Memory B cell (primary cell): ENCODE data around the gene KIF18B.

ENCODE experiments used
- ATAC-seq: fragments of 150-1000 bp; cut with Tn5 transposase; 2 replicates; pipeline ENCODE4 v1.10.0; 2021; ENCODE audit warnings: low read depth, mild to moderate bottlenecking, moderate library complexity
- DNase-seq, 2 donors: peaks; one replicate each; pipeline ENCODE4 v3.0.0; 2022; ENCODE audit warnings: low spot score in 2 of 2
- H3K27ac Mint-ChIP-seq: one replicate; pipeline ENCODE4 v1.8.0; 2022; ENCODE audit warnings: mild to moderate bottlenecking, moderate library complexity, mixed read lengths
- H3K27me3 Mint-ChIP-seq: one replicate; pipeline ENCODE4 v1.8.0; 2022; ENCODE audit warnings: mixed read lengths
- H3K36me3 Mint-ChIP-seq: one replicate; pipeline ENCODE4 v1.8.0; 2022; ENCODE audit warnings: mild to moderate bottlenecking, mixed read lengths
- H3K4me1 Mint-ChIP-seq: one replicate; pipeline ENCODE4 v1.8.0; 2022; ENCODE audit warnings: mixed read lengths
- H3K4me3 Mint-ChIP-seq: one replicate; pipeline ENCODE4 v1.8.0; 2022; ENCODE audit warnings: mild to moderate bottlenecking, moderate library complexity, mixed read lengths
- H3K9me3 Mint-ChIP-seq: one replicate; pipeline ENCODE4 v1.8.0; 2022; ENCODE audit warnings: mixed read lengths

The KIF18B gene

DNA sequence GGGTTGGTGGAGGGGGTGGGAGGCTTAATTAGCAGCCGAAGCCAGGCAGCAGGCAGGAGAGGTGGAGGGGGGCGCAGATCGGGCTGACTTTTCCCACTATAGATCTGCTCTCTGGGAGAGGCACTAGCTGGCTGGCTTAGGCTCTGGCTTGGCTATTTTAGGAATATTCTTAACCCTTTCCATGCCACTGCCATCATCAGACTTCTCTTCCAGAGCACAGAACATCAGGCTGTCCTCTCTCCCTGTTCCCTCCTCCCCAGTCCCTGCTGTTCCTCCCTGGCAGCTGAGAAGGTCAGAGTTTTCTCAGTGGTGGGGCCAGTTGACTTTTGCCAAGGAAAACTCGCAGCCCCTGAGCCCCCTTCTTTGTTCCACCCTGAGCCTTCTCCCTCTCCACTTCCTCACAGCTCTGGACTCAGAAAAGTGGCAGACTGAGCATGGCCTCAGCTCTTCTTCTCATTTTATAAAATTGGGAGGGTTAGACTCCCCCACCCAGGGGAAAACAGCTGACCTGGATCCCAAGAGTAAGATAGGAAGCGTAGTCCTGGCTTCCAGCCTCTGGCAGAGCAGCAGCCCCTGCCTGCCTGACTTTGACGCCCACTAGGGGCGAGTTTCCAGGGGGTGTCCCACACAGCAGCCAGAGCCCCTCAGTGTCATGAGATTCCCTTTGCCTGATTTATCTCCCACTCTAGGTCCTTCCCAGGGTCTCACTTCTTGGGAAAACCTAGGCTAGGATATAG, 30.4 kb upstream of the KIF18B start:
- peaks cover 2% of the 10 kb centered on the region for H3K9me3 Mint-ChIP-seq
- no peak for ATAC-seq
- no peak overlapping the region for H3K27ac Mint-ChIP-seq
- H3K4me1 Mint-ChIP-seq = no peaks in the 10 kb centered on the region
- no peaks in the 10 kb centered on the region for H3K36me3 Mint-ChIP-seq
- H3K27me3 Mint-ChIP-seq = peaks cover 16% of the 10 kb centered on the region
- no peak for DNase-seq
- no peak overlapping the region for H3K4me3 Mint-ChIP-seq

DNA sequence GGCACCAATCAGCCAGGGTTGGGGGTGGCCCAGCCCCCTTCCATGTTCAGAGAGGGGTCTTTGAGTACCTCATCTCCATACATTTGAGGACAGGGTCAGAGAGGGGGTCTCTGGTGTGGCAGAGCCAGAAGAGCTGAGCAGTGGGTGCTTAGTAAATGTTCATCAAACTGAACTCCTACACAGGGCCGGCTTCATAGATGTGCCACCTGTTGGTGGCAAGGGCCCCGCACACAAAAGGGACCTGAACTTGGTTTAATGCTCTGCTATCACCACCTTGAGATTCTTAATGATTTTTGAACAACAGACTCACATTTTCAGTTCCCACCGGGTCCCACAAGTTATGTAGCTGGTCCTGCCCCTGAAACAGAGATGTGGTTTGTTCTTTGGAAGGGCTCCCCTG, 29.5 kb upstream of the KIF18B start:
- H3K9me3 Mint-ChIP-seq = no peaks in the 10 kb centered on the region

DNA sequence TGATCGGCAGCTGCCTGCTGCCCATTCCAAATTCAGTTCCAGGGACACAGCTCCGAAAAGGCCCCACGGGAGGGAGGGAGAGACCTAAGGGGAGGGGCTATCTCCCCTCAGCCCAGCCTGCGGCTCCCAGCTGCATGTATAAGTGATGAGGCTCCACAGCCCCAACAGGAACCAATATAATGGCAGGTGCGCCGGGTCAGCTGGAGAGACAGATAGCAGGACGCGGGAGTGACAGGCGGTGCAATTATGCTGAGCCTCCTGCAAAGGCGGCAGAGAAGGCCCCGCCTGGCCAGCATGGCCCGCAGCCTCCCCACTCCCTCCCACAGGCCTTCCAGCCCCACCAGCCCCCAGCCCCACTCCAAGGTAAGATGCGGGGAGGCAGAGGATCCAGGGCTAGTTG, 28.6 kb upstream of the KIF18B start:
- Mint-ChIP-seq H3K4me3 (no peak overlapping the region), H3K27ac (no peak overlapping the region), H3K27me3 (peaks cover 11% of the 10 kb centered on the region), H3K36me3 (no peaks in the 10 kb centered on the region), H3K4me1 (no peaks in the 10 kb centered on the region), H3K9me3 (no peaks in the 10 kb centered on the region)
- no peak for ATAC-seq
- no peak for DNase-seq

More for the DNA sequence above, 29.5 kb upstream of the KIF18B start:
- ATAC-seq = no peak
- Mint-ChIP-seq H3K27ac (no peak overlapping the region), H3K36me3 (no peaks in the 10 kb centered on the region), H3K27me3 (peaks cover 13% of the 10 kb centered on the region), H3K4me1 (no peaks in the 10 kb centered on the region), H3K4me3 (no peak overlapping the region)
- DNase-seq = no peak

DNA sequence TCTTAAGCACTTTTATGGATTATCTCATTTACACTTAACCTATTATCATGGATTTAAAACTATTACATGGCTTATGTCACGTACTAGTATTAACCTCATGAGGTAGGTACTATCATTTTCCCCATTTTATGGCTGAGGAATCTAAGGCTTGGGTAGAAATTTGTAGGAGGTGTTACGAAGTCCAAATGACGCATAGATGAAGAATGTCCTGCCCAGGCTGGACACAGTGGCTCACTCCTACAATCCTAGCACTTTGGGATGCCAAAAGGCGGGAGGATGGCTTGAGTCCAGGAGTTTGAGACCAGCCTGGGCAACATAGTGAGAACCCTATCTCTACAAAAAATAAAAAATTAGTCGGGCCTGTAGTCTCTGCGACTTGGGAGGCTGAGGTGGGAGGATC, 25.4 kb upstream of the KIF18B start:
- no peak for ATAC-seq
- DNase-seq = no peak
- Mint-ChIP-seq H3K36me3 (peaks cover 1% of the 10 kb centered on the region), H3K27me3 (peaks cover 15% of the 10 kb centered on the region), H3K4me3 (no peak overlapping the region), H3K9me3 (no peaks in the 10 kb centered on the region), H3K4me1 (peaks cover 12% of the 10 kb centered on the region), H3K27ac (no peak overlapping the region)

DNA sequence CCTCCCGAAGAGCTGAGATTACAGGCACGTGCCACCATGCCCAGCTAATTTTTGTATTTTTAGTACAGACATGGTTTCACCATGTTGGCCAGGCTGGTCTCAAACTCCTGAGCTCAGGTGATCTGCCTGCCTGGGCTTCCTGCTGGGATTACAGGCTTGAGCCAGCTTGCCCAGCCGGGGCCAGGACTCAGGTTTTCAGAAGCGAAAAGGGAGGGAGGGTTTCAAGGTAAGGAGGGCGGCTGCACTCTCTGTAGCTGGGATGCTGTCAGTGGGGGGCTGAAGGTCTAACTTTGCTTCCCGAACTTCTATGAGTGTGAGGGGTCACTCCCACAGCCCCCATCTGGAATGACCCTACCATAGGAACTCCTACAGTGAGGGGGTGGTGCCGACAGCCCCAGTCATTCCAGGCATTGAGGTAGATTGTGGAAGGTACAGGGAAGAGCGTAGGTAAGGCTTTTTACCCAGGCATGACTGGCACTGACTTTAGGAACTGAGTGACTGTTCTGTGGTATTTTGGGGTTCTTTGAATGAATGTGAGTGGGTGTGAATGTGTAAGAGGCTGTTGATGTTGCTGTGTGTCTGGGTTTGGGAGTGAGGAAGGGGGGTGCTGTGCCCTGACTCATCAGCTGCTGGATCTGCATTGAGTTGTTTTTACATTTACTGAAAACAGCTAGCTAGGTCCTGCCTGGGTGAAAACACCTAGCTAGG, 24.4 kb upstream of the KIF18B start:
- Mint-ChIP-seq H3K4me1 (peaks cover 14% of the 10 kb centered on the region), H3K4me3 (no peak overlapping the region), H3K27ac (no peak overlapping the region), H3K27me3 (peaks cover 16% of the 10 kb centered on the region), H3K9me3 (no peaks in the 10 kb centered on the region), H3K36me3 (peaks cover 1% of the 10 kb centered on the region)
- DNase-seq = no peak
- no peak for ATAC-seq

DNA sequence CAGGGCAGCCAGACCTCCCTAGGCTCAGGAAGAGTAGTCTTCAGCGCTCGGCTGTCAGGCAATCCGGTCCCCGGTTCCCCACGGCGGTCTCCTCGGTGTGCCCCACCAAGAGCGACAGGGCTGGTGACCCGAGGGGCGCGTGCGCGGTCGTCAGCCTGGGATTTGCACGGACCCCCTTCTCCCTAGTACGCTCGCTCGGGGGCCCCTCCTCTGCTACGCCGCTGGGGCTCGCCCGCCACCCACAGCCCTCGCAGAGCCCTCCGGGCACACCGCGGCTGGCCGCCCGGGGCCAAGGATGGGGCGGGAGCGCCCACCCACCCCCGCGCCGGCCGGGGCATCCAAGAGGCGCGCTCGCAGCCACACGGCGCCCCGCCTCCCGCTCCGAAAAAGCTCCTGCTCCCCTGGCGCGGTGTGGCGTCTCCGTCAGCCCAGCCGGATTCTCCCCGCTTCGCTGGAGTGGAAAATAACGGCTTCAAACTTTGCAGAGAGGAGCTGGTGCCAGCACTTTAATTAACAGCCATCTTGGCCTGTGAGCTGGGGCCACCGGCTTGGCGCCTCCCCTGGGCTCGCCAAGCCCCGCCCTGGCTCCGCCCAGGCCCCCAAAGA, 22.7 kb upstream of the KIF18B start:
- Mint-ChIP-seq H3K36me3 (peaks cover 1% of the 10 kb centered on the region), H3K27ac (no peak overlapping the region), H3K4me3 (peak overlapping the region; percentile 67), H3K9me3 (no peaks in the 10 kb centered on the region), H3K27me3 (peaks cover 26% of the 10 kb centered on the region), H3K4me1 (peaks cover 23% of the 10 kb centered on the region)
- ATAC-seq = peak; percentile 7
- DNase-seq = no peak

DNA sequence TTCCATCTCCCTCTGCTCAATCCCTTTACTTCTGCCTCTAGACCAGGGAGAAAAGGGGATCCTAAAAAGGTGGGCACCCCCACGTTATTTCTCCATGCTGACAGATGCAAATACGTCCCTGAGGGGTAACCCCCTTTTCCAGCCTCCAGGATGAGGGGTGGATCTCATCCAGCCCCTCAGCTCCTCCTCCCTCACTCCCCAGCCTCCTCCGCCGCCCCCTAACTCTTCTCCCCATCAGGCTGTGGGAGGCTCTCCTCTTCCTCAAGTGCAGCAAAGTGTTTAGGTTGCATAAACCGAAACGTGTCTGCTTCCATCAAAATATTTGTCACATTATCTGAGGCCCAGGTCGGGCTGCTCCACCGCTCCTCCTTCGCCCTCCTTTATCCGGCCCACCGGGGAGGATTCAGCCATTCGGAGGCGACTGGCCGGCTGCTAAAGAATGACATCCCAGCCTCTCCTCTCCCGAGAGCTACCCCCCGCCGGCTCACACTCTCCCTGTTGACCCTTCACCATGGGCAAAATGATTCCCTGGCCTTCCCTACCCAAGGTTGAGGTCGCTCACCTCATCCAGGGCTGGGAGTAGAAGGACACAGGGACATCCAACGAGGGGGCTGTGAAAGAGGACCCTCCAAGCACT, 21.7 kb upstream of the KIF18B start:
- Mint-ChIP-seq H3K4me3 (peak overlapping the region; percentile 51), H3K9me3 (no peaks in the 10 kb centered on the region), H3K27me3 (peaks cover 28% of the 10 kb centered on the region), H3K36me3 (peaks cover 1% of the 10 kb centered on the region), H3K27ac (no peak overlapping the region), H3K4me1 (peaks cover 23% of the 10 kb centered on the region)
- ATAC-seq (no peak), DNase-seq (no peak)

DNA sequence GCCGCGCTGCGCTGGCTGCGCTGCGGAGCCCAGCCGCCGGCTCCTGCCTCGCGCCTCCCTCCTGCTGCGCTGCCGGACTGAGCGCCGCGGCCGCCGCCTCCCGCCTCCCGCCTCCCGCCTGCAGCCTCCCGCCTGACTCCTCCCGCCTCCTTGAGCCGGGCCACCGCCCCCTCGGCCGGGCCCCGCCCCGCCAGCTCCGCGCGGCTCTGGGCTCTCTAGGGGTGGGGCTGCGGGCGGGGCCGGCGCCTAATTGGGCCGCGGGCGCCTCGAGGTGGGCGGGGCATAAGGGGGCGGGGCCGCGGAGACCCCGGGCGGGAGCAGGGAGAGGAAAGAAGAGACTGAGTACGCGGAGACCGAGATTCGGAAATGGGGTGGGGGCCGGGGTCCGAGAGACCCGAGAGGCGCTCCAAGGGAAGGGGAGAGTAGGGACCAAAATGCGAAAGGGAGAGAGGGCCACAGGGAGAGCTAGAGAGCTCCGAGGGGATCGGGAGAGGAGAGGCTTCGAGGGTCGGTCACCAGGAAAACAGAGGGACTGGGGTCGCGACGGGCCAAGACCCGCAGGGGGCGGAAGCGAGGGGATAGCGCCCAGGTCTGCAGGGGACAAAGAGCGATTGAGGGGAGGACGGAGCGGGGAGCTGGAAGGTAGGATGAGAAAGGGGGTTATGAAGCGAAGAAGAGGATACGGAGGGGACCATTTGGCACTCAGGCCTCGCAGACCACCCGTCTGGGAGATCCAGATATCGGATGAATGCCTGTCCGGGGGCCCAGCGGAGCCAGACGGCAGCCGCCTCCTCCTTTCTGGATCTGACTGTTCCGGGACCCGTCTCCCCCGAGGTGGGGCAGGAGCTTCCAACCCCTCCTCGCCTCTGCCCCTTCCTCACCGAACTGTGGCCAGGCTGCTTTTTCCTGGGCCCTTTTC, 20.9 kb upstream of the KIF18B start, which contains the start of gene C1QL1:
Gene C1QL1, minus strand, starts transcription at position 79 of the 919 bp plus-strand sequence. CDS start 255 bp downstream, outside the sequence.
- H3K36me3 Mint-ChIP-seq = peaks cover 1% of the 10 kb centered on the region
- peaks cover 31% of the 10 kb centered on the region for H3K27me3 Mint-ChIP-seq
- H3K4me1 Mint-ChIP-seq = peaks cover 23% of the 10 kb centered on the region
- H3K27ac Mint-ChIP-seq = no peak within 1 kb of the TSS
- ATAC-seq = peak; percentile 91
- no peaks in the 10 kb centered on the region for H3K9me3 Mint-ChIP-seq
- peak; percentile 61 to 67 for DNase-seq
- H3K4me3 Mint-ChIP-seq = peak within 1 kb of the TSS; percentile 51

DNA sequence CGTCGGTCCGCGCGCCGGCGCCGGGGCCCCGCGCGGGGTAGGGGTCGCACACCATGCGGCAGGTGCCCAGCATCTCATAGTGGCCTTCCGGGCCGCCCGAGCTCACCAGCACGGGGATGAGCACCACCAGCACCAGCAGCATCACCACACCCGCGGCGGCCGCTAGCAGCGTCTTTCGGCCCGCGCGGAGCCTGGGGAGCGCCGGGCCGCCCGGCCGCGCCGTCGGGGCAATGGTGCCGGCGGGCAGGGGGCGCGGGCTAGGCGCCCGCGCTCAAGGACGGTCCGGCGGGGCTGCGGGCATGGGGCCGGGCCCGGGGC, 20.3 kb upstream of the KIF18B start:
- no peaks in the 10 kb centered on the region for H3K9me3 Mint-ChIP-seq
- H3K4me1 Mint-ChIP-seq = peaks cover 23% of the 10 kb centered on the region
- peaks cover 1% of the 10 kb centered on the region for H3K36me3 Mint-ChIP-seq
- H3K4me3 Mint-ChIP-seq = no peak overlapping the region
- no peak overlapping the region for H3K27ac Mint-ChIP-seq
- no peak for DNase-seq
- ATAC-seq = peak; percentile 7
- H3K27me3 Mint-ChIP-seq = peaks cover 31% of the 10 kb centered on the region

DNA sequence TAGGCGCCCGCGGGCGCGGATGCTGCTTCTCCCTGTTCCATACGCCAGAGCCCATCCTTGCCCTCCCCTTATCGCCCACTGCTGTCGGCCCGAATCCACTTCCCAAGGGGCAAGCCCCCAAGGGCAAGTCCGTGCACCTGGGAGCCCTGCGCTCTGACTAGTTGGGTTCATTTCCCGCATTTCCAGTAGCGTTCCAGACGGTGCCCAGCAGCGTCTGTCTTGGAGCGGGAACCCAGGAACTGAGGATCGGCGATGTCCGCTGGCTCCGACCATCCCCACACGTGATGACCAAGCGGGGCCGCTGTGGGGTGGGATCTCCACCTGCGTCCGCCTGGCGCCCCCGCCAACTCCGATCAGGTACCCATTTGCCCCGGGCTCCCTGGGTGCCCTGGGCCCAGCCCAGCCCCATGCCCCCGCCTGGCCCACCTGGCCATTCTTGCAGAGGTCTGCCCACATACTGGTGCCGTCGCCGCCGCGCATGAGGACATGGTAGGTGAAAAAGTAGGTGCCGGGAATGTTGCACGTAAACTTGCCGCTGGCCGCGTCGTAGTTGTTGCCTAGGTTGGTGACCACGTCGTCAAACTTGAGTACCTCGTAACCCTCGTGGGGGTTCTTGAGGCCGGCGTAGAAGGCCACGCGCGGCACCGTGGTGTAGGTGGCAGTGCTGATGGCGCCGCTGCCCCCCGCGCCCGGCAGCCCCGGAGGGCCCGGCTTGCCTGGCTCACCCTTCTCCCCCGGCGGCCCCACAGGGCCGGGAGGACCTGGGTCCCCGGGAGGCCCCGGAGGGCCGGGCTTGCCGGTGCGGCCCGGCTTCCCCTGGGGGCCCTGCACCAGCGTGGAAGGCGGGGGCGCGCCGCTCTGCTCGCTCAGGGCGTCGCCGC, 19.7 kb upstream of the KIF18B start:
- peak; percentile 3 for ATAC-seq
- Mint-ChIP-seq H3K27ac (no peak overlapping the region), H3K36me3 (peaks cover 1% of the 10 kb centered on the region), H3K4me3 (no peak overlapping the region), H3K27me3 (peaks cover 33% of the 10 kb centered on the region), H3K9me3 (no peaks in the 10 kb centered on the region), H3K4me1 (peaks cover 23% of the 10 kb centered on the region)
- DNase-seq = no peak

DNA sequence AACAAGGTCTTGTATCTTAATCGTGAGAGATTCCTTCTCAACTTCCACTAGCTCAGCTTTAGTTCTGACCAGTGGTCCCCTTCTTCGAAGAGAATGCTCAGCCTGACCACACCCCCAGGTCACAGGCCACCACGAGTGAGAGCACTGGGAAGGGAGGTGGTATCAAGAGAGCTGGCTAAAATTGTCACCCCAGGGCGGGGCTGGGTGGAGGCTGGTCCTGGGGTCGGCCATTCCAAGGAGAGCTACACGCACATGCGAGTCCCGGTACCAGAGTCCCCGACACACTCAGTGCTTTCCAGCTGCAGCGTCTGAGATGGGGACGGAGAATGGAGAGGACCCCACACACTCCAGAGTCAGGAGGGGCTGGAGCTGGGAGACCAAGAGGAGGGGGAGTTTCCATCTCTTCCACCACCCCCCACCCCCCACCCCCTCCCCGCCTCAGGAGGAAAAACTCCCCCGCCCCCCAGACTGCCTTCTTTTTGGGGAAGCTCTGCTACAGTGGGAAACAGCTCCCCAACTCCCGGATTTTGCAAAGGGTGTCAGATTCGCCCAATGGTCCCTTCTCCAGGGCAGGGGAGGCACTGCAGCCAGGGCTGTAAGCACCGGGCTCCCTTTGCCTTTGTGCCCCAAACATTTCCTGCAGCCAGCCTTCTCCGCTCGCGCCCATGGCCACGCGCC, 18.9 kb upstream of the KIF18B start:
- Mint-ChIP-seq H3K9me3 (no peaks in the 10 kb centered on the region), H3K36me3 (peaks cover 1% of the 10 kb centered on the region), H3K27ac (no peak overlapping the region), H3K4me1 (peaks cover 23% of the 10 kb centered on the region), H3K27me3 (peaks cover 33% of the 10 kb centered on the region), H3K4me3 (no peak overlapping the region)
- DNase-seq = no peak
- no peak for ATAC-seq

DNA sequence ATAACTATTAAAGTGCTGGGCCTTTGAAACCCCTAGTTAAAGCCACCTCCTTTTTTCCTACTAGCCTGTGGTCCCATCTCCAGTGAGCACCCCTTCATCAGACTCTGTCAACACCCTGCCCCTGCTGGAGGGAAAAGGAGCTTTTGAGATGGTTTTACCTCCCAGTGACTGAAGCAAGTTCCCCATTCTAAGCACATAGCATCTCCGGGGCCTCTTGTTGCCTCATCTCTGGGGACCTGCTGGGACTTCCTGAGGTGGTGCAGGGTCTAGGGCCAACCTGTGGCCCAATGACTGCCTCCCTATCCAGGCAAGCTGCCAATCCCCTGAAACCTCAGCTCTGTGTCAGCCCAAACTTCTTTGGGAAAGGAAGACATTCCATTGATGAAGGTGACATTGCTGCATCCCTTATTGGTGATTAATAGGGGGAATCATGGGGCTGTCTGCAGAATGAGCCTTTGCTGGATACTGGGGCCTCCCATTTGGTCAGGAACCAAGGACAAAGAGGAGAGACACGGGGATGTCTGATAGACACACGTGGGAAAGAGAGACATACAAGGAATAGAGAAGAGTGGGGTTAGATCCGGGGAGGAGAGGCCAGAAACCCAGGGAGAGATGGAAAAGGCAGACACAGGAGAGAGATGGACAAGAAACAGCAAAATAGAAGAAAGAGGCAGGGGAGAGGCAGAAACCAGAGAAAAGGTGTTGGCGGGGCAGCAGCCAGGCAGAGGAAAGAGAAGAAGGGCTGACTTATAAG, 18.1 kb upstream of the KIF18B start:
- peak; percentile 42 for ATAC-seq

More for the DNA sequence above, 18.1 kb upstream of the KIF18B start:
- peak overlapping the region; percentile 1 for H3K4me3 Mint-ChIP-seq
- H3K4me1 Mint-ChIP-seq = peaks cover 23% of the 10 kb centered on the region
- H3K27ac Mint-ChIP-seq = no peak overlapping the region
- DNase-seq = no peak
- H3K36me3 Mint-ChIP-seq = peaks cover 1% of the 10 kb centered on the region
- no peaks in the 10 kb centered on the region for H3K9me3 Mint-ChIP-seq
- peaks cover 38% of the 10 kb centered on the region for H3K27me3 Mint-ChIP-seq
